ENCODE data around the gene ALKBH6. TPM values are rescaled to one million over a fixed set of nuclear protein-coding genes. Genes with fewer than 3 reads are reported as not detected.
A peak's percentile ranks its signal among the peaks of the same experiment; 100 is the strongest.

The ALKBH6 gene
- total RNA-seq, 1 experiment from 2014 or later = 32.5 TPM

DNA sequence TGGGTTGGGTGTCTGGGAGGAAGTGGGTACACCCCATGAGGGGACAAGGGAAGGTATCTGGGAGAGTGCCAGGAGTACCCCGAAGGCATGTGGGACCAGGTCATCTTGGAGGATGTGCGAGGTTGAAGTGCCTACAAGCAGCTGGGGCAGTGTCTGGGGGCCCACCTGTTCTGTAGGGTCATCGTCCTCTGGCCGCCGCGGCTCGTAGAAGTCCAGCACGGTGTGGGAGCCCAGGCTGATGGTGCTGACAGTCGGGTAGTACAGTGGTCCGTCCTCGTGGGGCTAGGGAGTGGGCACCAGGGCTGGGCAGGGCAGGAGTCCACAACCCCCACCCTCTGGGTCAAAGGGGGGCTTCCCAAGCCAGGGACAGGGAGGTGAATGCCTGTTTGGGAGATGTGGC is 3.6 kb downstream of the ALKBH6 start:
- no peak overlapping the region for H2BK15ac ChIP-seq (ENCODE audit: low read depth, low read length)
- H3K4ac ChIP-seq (ENCODE audit: low read depth, low read length) = no peak overlapping the region
- H4K20me1 ChIP-seq (ENCODE audit: control insufficient read depth, insufficient read depth, insufficient read length) = no peaks in the 10 kb centered on the region
- H3K14ac ChIP-seq (ENCODE audit: insufficient read depth, low read length) = no peak overlapping the region
- H3K4me2 ChIP-seq (ENCODE audit: insufficient read depth, insufficient read length, low read length) = no peak overlapping the region
- no peak overlapping the region for H3K27ac ChIP-seq (ENCODE audit: insufficient read length, low read depth, low read length)
- no peak overlapping the region for H4K91ac ChIP-seq (ENCODE audit: insufficient read length, low read depth, low read length)
- H2BK120ac ChIP-seq (ENCODE audit: low read depth, low read length, poor library complexity, severe bottlenecking) = no peak overlapping the region
- H2BK20ac ChIP-seq (ENCODE audit: low read depth, low read length, poor library complexity, severe bottlenecking) = no peak overlapping the region
- H3K27me3 ChIP-seq (ENCODE audit: insufficient read depth, low read length) = no peaks in the 10 kb centered on the region
- no peak overlapping the region for H4K5ac ChIP-seq (ENCODE audit: insufficient read length, low read depth, low read length)
- no peaks in the 10 kb centered on the region for H3K9me3 ChIP-seq (ENCODE audit: control insufficient read depth, low read depth, low read length)
- peaks cover 2% of the 10 kb centered on the region for H3K79me1 ChIP-seq (ENCODE audit: insufficient read depth, low read depth, low read length, poor library complexity, severe bottlenecking)
- Mint-ChIP-seq H3K27me3 (ENCODE audit: low read depth) (peaks cover 1% of the 10 kb centered on the region), H3K9me3 (no peaks in the 10 kb centered on the region; a peak in 2 of 5 replicates), H3K27ac (no peak overlapping the region), H3K4me1 (peaks cover 36 to 40% of the 10 kb centered on the region in 2 experiments), H3K4me3 (peak overlapping the region in 1 of 2 experiments; percentile 79; a peak in 3 of 5 replicates), H3K36me3 (ENCODE audit: insufficient read depth in 1 of 3, low read depth in 3 of 3) (peaks cover 3 to 14% (median 10%) of the 10 kb centered on the region in 3 experiments)
- no peak overlapping the region for H3K9ac ChIP-seq (ENCODE audit: extremely low read depth, insufficient read length, low read length)
- H2BK12ac ChIP-seq (ENCODE audit: insufficient read length, low read depth, low read length) = no peak overlapping the region
- no peak overlapping the region for H3T11ph ChIP-seq (ENCODE audit: low read length)
- peaks cover 24% of the 10 kb centered on the region for H3K23me2 ChIP-seq (ENCODE audit: insufficient read length, low read depth, low read length, poor library complexity, severe bottlenecking)
- H3K79me2 ChIP-seq (ENCODE audit: insufficient read depth, low read length) = no peaks in the 10 kb centered on the region
- no CpG with 5 or more reads among the region's 11 CpGs for WGBS (ENCODE audit: extremely low coverage, insufficient read length, low lambda C conversion rate)
- no peak overlapping the region for H3K23ac ChIP-seq (ENCODE audit: insufficient read length, low read depth, low read length)
- H2AFZ ChIP-seq (ENCODE audit: low read length) = no peak overlapping the region
- H2BK5ac ChIP-seq (ENCODE audit: insufficient read length, low read length) = no peak overlapping the region
- no peaks in the 10 kb centered on the region for H3K4me1 ChIP-seq (ENCODE audit: insufficient read depth, low read length)
- no peak overlapping the region for H3K56ac ChIP-seq (ENCODE audit: insufficient read length, low read depth, low read length)
- H3K18ac ChIP-seq (ENCODE audit: insufficient read length, low read depth, low read length) = no peak overlapping the region
- TF ChIP-seq, protein P1, sequence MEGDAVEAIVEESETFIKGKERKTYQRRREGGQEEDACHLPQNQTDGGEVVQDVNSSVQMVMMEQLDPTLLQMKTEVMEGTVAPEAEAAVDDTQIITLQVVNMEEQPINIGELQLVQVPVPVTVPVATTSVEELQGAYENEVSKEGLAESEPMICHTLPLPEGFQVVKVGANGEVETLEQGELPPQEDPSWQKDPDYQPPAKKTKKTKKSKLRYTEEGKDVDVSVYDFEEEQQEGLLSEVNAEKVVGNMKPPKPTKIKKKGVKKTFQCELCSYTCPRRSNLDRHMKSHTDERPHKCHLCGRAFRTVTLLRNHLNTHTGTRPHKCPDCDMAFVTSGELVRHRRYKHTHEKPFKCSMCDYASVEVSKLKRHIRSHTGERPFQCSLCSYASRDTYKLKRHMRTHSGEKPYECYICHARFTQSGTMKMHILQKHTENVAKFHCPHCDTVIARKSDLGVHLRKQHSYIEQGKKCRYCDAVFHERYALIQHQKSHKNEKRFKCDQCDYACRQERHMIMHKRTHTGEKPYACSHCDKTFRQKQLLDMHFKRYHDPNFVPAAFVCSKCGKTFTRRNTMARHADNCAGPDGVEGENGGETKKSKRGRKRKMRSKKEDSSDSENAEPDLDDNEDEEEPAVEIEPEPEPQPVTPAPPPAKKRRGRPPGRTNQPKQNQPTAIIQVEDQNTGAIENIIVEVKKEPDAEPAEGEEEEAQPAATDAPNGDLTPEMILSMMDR (conservative IDR thresholded peaks at IDR 0.05) = no peak
- no peak overlapping the region for H4K8ac ChIP-seq (replicated peaks; ENCODE audit: insufficient read length, low read depth, low read length)
- DNase-seq = no peak
- no peak overlapping the region for H2AK5ac ChIP-seq (ENCODE audit: insufficient read length, low read length)

Data from H9 (cell line).